HepG2 (cell line): Measurements from ENCODE around the gene PLSCR2. TPM values are rescaled to one million over a fixed set of nuclear protein-coding genes. Genes with fewer than 3 reads are reported as not detected.

Experiments used
- ATAC-seq: fragments of 200-7000 bp; cut with Tn5 transposase; 3 replicates; pipeline ENCODE4 v1.9.1; 2020; ENCODE audit warnings: mild to moderate bottlenecking, moderate library complexity
- BruUV-seq: library from RNA; stranded (reverse); fragments of 400-500 nt; replicated peaks from 2 replicates; lab custom pipeline; 2021; lab: Mats Ljungman, UMichigan
- CTCF ChIA-PET: fragments of 300-600 bp; formaldehyde crosslinking; extraction: SDS; loops from one replicate; lab custom pipeline; 2021; ENCODE audit warnings: low total read pairs, inconsistent platforms, low intra/inter-chr PET ratio; lab: Yijun Ruan, JAX
- POLR2A ChIA-PET: fragments of 350-600 bp; sonication (Branson Sonifier 250); formaldehyde crosslinking; loops from one replicate; lab custom pipeline; 2020; ENCODE audit warnings: antibody characterized with exemption, inconsistent platforms; lab: Yijun Ruan, JAX
- DNase-seq: peaks from one replicate; pipeline ENCODE4 v3.0.0-alpha.2; 2015; ENCODE audit warnings: low spot score
- FAIRE-seq: peaks from 3 replicates; lab custom pipeline; 2011; peaks lifted over from hg19 to GRCh38; lab: Jason Lieb, UNC
- H2AFZ ChIP-seq: one replicate; pipeline ENCODE4 v1.6.1; 2011; ENCODE audit warnings: low read length, inconsistent platforms
- H3K27ac ChIP-seq: fragments of 300-600 bp; 3 replicates; pipeline ENCODE4 v1.8.0; 2011; ENCODE audit warnings: mixed run types, mild to moderate bottlenecking, mixed read lengths, low read length, inconsistent platforms; ENCODE audit not compliant: insufficient read depth; ENCODE audit errors: extremely low read length
- H3K27me3 ChIP-seq, 2 experiments: fragments of 200-600 bp in 1 of 2; 2 replicates in 1 of 2; 3 replicates in 1 of 2; pipeline versions ENCODE4 v1.6.0 to v1.8.0; 2011; ENCODE audit warnings: low read length in 2 of 2, mild to moderate bottlenecking in 2 of 2, moderate library complexity in 2 of 2, inconsistent platforms in 1 of 2; ENCODE audit not compliant: insufficient read depth in 2 of 2, control insufficient read depth in 1 of 2
- H3K36me3 ChIP-seq, 2 experiments: fragments of 200-600 bp in 1 of 2; replicated peaks in 1 of 2; 2 replicates in 1 of 2; 3 replicates in 1 of 2; pipeline versions ENCODE4 v1.5.1 to v1.8.0; 2011; ENCODE audit warnings: low read length in 2 of 2, inconsistent platforms in 1 of 2; ENCODE audit not compliant: insufficient read depth in 2 of 2, control insufficient read depth in 1 of 2
- H3K4me1 ChIP-seq: 2 replicates; pipeline ENCODE4 v1.5.1; 2012; ENCODE audit warnings: low read length, inconsistent platforms; ENCODE audit not compliant: insufficient read depth
- H3K4me2 ChIP-seq: 2 replicates; pipeline ENCODE4 v1.6.0; 2011; ENCODE audit warnings: low read depth, low read length, inconsistent platforms
- H3K4me3 ChIP-seq, 3 experiments: fragments of 200-600 bp in 1 of 3; sonication (generic), shearing (Covaris generic) in 1 of 3; replicated peaks in 1 of 3; 2 replicates each; pipeline ENCODE4 v1.5.1; 2011 to 2016; ENCODE audit warnings: low read length in 3 of 3, inconsistent platforms in 2 of 3, low read depth in 2 of 3, mild to moderate bottlenecking in 2 of 3, control low read depth in 1 of 3, mixed read lengths in 1 of 3; ENCODE audit not compliant: insufficient read depth in 1 of 3
- H3K79me2 ChIP-seq: one replicate; pipeline ENCODE4 v1.6.1; 2011; ENCODE audit warnings: low read length, inconsistent platforms; ENCODE audit not compliant: insufficient read depth
- H3K9ac ChIP-seq: 2 replicates; pipeline ENCODE4 v1.6.0; 2011; ENCODE audit warnings: mild to moderate bottlenecking, low read depth, low read length, inconsistent platforms; ENCODE audit not compliant: insufficient read depth
- H3K9me3 ChIP-seq: 2 replicates; pipeline ENCODE4 v1.5.1; 2012; ENCODE audit warnings: mild to moderate bottlenecking, low read length
- H4K20me1 ChIP-seq: 2 replicates; pipeline ENCODE4 v1.6.0; 2011; ENCODE audit warnings: inconsistent platforms, mild to moderate bottlenecking, low read length, moderate library complexity; ENCODE audit not compliant: insufficient read depth
- AKAP8 ChIP-seq: sonication (generic); formaldehyde crosslinking; IDR thresholded peaks from 2 replicates; pipeline ENCODE4 v1.5.1; 2020; ENCODE audit warnings: mild to moderate bottlenecking, missing genetic modification reagents
- ELF3 ChIP-seq: IDR thresholded peaks from 2 replicates; pipeline ENCODE4 v1.6.1; 2016; ENCODE audit warnings: missing genetic modification reagents, missing compliant biosample characterization
- GATA4 ChIP-seq: sonication (generic); IDR thresholded peaks from 2 replicates; pipeline ENCODE4 v1.6.1; 2016; ENCODE audit warnings: antibody characterized with exemption, low read depth, borderline replicate concordance
- MYNN ChIP-seq: sonication (generic); formaldehyde crosslinking; IDR thresholded peaks from 2 replicates; pipeline ENCODE4 v1.4.0; 2020; ENCODE audit warnings: mild to moderate bottlenecking, low read depth, missing genetic modification reagents
- PHB2 ChIP-seq: fragments of 450-650 bp; IDR thresholded peaks from 2 replicates; pipeline ENCODE4 v1.6.1; 2018; ENCODE audit not compliant: partially characterized antibody
- RXRB ChIP-seq: IDR thresholded peaks from 2 replicates; pipeline ENCODE4 v1.6.1; 2016; ENCODE audit warnings: borderline replicate concordance, missing genetic modification reagents, missing compliant biosample characterization
- SMARCC2 ChIP-seq: fragments of 450-650 bp; IDR thresholded peaks from 2 replicates; pipeline ENCODE4 v1.6.1; 2017; ENCODE audit warnings: antibody characterized with exemption, mild to moderate bottlenecking
- TAF15 ChIP-seq: fragments of 200-400 bp; formaldehyde crosslinking; IDR thresholded peaks from one replicate; pipeline ENCODE4 v1.6.1; 2018; ENCODE audit warnings: mild to moderate bottlenecking, low read depth, low read length; ENCODE audit not compliant: poor library complexity, severe bottlenecking
- TCF7 ChIP-seq: sonication (generic); IDR thresholded peaks from 2 replicates; pipeline ENCODE4 v1.6.1; 2016; ENCODE audit warnings: antibody characterized with exemption, low read depth
- YY1 ChIP-seq: IDR thresholded peaks from 2 replicates; pipeline ENCODE4 v1.6.1; 2011; ENCODE audit warnings: low read length, low read depth, moderate library complexity, mild to moderate bottlenecking; ENCODE audit not compliant: insufficient read depth, insufficient replicate concordance
- ZMYM2 ChIP-seq: sonication (generic); formaldehyde crosslinking; IDR thresholded peaks from 2 replicates; pipeline ENCODE4 v1.8.0; 2022; ENCODE audit warnings: mild to moderate bottlenecking, missing genetic modification reagents
- ZNF274 ChIP-seq: sonication (generic); formaldehyde crosslinking; IDR thresholded peaks from 2 replicates; pipeline ENCODE4 v1.5.1; 2020; ENCODE audit warnings: mild to moderate bottlenecking, missing genetic modification reagents
- ZNF460 ChIP-seq: sonication (generic); formaldehyde crosslinking; IDR thresholded peaks from 2 replicates; pipeline ENCODE4 v1.5.1; 2020; ENCODE audit warnings: missing genetic modification reagents, mild to moderate bottlenecking, borderline replicate concordance
- ZNF672 ChIP-seq: sonication (generic); formaldehyde crosslinking; IDR thresholded peaks from 2 replicates; pipeline ENCODE4 v1.8.1; 2022; ENCODE audit warnings: missing genetic modification reagents
- ZSCAN29 ChIP-seq: sonication (generic); formaldehyde crosslinking; conservative IDR thresholded peaks from 2 replicates; pipeline ENCODE4 v1.4.0; 2020; ENCODE audit warnings: mild to moderate bottlenecking, missing genetic modification reagents
- ZSCAN30 ChIP-seq: sonication (generic); formaldehyde crosslinking; IDR thresholded peaks from 2 replicates; pipeline ENCODE4 v1.5.0; 2020; ENCODE audit warnings: mild to moderate bottlenecking, missing genetic modification reagents
- WGBS: methylation state at CpG from one replicate; pipeline ENCODE4 v1.1.6; 2017; ENCODE audit warnings: low lambda C conversion rate; 5-methylcytosine and 5-hydroxymethylcytosine counted together
- in situ Hi-C: cut with HindIII; loops from 2 replicates; pipeline ENCODE4 v1.10.0; 2017; ENCODE audit warnings: low pct_unique_long_range_greater_than_20kb; ENCODE audit not compliant: extremely low pct_ligation_motif_present
- intact Hi-C: fragments of 100-400 bp; cut with micrococcal nuclease; formaldehyde crosslinking; loops from one replicate; pipeline ENCODE4 v1.10.0; 2022; ENCODE audit not compliant: unreplicated experiment
- polyA plus RNA-seq, 8 experiments: library from polyadenylated mRNA; depleted of rRNA in 3 of 8; stranded (reverse) in 7 of 8; unstranded in 1 of 8; fragments of >200 nt; fragmentation: Illumina TruSeq in 4 of 8; extraction: Trizol in 4 of 8; gene quantifications; 2 replicates each; pipeline versions ENCODE4 v1.2.1 to v1.2.3, GENCODE V29; 2011 to 2016; ENCODE audit warnings: low read depth in 4 of 8, missing spikeins in 1 of 8, mixed read lengths in 1 of 8; ENCODE audit not compliant: insufficient read depth in 1 of 8
- total RNA-seq, 5 experiments: library from RNA; depleted of rRNA; stranded (reverse); fragments of >200 nt; fragmentation: Illumina TruSeq; extraction: Trizol; gene quantifications; 2 replicates each; pipeline ENCODE4 v1.2.3, GENCODE V29; 2016; ENCODE audit warnings: low read depth in 1 of 5
- TF ChIP-seq, protein P1 (sequence below): sonication (generic); formaldehyde crosslinking; IDR thresholded peaks from 2 replicates; pipeline ENCODE4 v1.4.0; 2020; ENCODE audit warnings: low read depth, mild to moderate bottlenecking, missing genetic modification reagents
- TF ChIP-seq, protein P2 (sequence below): sonication (generic); formaldehyde crosslinking; IDR thresholded peaks from 2 replicates; pipeline ENCODE4 v1.5.1; 2020; ENCODE audit warnings: mild to moderate bottlenecking, missing genetic modification reagents, moderate library complexity
- TF ChIP-seq, protein P3 (sequence below): sonication (generic); formaldehyde crosslinking; IDR thresholded peaks from 2 replicates; pipeline ENCODE4 v1.8.0; 2022; ENCODE audit warnings: missing genetic modification reagents, mild to moderate bottlenecking, inconsistent platforms, borderline replicate concordance

Gene PLSCR2
- total and polyA plus RNA-seq, 2 of the 13 experiments (the other 11 are each of a cell fraction or from before 2014, with no cell fraction given): not detected

DNA sequence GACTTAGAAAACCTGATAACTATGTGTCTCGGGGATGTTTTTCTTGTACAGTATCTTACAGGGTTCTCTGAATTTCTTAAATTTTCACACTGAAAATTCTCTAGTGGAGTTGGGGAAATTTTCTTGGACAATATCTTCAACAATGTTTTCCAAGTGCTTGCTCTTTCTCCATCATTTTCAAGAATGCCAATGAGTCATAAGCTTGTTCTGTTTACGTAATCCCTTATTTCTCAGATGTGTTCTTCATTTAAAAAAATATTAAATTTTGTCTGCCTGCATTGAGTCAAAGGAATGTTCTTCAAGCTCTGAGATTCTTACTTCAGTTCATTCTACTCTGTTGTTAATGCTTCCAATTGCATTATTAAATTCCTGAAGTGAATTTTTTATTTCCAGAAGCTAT, 21.9 kb upstream of the PLSCR2 start:
- Histone ChIP-seq H2AFZ (no peak overlapping the region), H3K4me1 (no peaks in the 10 kb centered on the region), H3K4me3 (no peak overlapping the region), H3K27ac (no peak overlapping the region), H3K9me3 (no peaks in the 10 kb centered on the region), H3K9ac (no peak overlapping the region), H3K36me3 (no peaks in the 10 kb centered on the region), H3K79me2 (no peaks in the 10 kb centered on the region), H4K20me1 (no peaks in the 10 kb centered on the region), H3K27me3 (no peaks in the 10 kb centered on the region), H3K4me2 (no peak overlapping the region)
- ChIA-PET POLR2A (no interaction called here), CTCF (no interaction called here)
- FAIRE-seq: no peak
- in situ Hi-C loops: no loop called here
- ATAC-seq: no peak
- BruUV-seq: no TSS peak
- TF ChIP-seq ZNF274 (CRISPR knock-in tag): no peak
- no peak for TF ChIP-seq TCF7
- no peak for TF ChIP-seq PHB2
- no peak for TF ChIP-seq RXRB (CRISPR knock-in tag)
- TF ChIP-seq, protein P1, sequence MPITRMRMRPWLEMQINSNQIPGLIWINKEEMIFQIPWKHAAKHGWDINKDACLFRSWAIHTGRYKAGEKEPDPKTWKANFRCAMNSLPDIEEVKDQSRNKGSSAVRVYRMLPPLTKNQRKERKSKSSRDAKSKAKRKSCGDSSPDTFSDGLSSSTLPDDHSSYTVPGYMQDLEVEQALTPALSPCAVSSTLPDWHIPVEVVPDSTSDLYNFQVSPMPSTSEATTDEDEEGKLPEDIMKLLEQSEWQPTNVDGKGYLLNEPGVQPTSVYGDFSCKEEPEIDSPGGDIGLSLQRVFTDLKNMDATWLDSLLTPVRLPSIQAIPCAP (CRISPR knock-in tag): no peak
- TF ChIP-seq, protein P2, sequence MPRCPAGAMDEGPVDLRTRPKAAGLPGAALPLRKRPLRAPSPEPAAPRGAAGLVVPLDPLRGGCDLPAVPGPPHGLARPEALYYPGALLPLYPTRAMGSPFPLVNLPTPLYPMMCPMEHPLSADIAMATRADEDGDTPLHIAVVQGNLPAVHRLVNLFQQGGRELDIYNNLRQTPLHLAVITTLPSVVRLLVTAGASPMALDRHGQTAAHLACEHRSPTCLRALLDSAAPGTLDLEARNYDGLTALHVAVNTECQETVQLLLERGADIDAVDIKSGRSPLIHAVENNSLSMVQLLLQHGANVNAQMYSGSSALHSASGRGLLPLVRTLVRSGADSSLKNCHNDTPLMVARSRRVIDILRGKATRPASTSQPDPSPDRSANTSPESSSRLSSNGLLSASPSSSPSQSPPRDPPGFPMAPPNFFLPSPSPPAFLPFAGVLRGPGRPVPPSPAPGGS (CRISPR knock-in tag): no peak
- TF ChIP-seq ZSCAN30 (CRISPR knock-in tag): no peak
- no peak for TF ChIP-seq MYNN (CRISPR knock-in tag)
- no peak for TF ChIP-seq ZMYM2 (CRISPR knock-in tag)
- TF ChIP-seq TAF15: no peak
- TF ChIP-seq ELF3 (CRISPR knock-in tag): no peak
- no peak for TF ChIP-seq ZNF672
- TF ChIP-seq AKAP8 (CRISPR knock-in tag): no peak
- TF ChIP-seq GATA4: no peak
- TF ChIP-seq, protein P3, sequence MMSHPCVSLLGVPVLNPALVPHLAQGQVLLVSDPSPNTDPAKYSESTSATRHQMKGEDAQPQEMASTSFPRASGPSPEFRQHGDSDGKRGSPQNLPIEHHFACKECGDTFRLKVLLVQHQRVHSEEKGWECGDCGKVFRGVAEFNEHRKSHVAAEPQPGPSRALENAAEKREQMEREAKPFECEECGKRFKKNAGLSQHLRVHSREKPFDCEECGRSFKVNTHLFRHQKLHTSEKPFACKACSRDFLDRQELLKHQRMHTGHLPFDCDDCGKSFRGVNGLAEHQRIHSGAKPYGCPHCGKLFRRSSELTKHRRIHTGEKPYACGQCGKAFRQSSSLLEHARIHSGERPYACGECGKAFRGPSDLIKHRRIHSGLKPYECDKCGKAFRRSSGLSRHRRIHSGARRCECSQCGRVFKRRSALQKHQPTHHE (CRISPR knock-in tag): no peak
- no peak for TF ChIP-seq SMARCC2
- TF ChIP-seq YY1: no peak
- TF ChIP-seq ZSCAN29: no peak
- no peak for TF ChIP-seq ZNF460 (CRISPR knock-in tag)
- DNase-seq: no peak
- intact Hi-C loops: no loop called here
- WGBS: 22% methylated on average over 2 of the region's 2 CpGs
